Left renal cortex interstitium (tissue), 4 donors: ENCODE results near the gene VPS13D. TPM values are rescaled to one million over a fixed set of nuclear protein-coding genes. Genes with fewer than 3 reads are reported as not detected.

Experiments used
- DNase-seq, 4 donors: peaks; one replicate each; pipeline ENCODE4 v3.0.0-alpha.2; 2013; ENCODE audit warnings: low read depth in 4 of 4, low spot score in 2 of 4, missing footprints in 1 of 4
- polyA plus RNA-seq, 4 donors: library from polyadenylated mRNA; unstranded; fragments of 120-200 nt; gene quantifications; one replicate each; pipeline ENCODE4 v1.2.1, GENCODE V29; 2013; ENCODE audit not compliant: insufficient read length in 4 of 4

Gene VPS13D
- polyA plus RNA-seq, 4 donors, result 21.8 to 32.3 (median 27.6) TPM

DNA sequence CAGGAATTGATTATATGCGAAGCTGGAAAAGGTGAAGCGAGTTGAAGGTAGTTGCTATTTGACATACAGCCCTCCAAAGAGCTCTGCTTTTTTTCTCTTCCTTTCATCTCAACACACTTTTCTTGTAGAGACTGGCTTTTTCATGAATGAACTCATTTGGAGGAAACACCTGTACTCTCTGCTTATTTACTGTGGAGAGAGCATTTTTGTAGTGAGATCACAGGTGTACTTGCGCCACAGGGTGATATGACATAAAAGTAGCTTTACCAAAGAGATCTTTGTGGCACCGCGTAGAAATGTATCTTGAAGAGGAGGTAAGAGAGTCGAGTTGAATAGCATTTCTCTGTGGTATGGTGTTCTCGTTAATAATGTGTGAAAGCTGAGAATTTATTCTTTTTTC lies 187.6 kb downstream of the VPS13D start:
- no peak for DNase-seq

DNA sequence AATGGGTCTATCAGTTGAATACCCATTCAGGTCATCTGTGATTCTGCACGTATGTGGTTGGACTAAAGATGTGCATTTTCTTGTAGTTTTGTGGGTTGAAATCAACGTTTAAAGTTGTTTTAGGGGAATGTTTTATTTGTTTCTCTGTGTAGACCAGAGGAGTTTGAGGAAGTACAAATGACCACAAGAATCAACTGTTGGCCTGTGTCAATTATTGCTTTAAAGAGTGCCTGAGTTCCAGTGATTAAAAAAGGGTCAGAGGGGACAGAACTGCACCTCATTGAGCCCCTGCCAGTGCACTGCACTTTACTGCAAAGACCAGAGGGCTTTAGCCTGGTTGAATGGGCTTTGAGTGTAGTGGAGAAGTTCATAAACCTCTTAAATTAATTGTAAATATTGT lies 190.3 kb downstream of the VPS13D start:
- DNase-seq, result no peak

- no peak for DNase-seq
These were observed 192.7 kb downstream of the VPS13D start for GRCh38 chr1:12422488-12422887.

- DNase-seq, result no peak
These were observed 194.3 kb downstream of the VPS13D start for GRCh38 chr1:12424087-12424529.

DNA sequence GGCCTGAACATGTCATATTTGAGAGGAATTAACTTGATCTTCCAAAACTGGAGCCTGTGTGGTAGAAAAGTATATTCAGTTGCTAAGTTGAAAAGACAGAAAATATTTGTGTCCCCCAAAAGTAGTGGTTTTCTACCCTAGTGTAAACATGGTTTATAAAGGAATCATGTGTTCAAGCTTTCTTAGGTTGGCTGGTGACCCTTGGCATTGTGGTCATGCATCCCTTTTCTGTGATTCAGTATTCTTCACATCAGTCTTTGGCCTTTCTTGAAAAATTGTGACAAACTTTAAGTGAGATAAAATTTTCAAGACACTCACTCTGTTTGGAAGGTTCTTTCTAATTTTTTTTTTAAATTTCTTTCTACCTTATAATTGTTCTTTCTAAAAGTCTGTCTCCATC lies 195.0 kb downstream of the VPS13D start:
- no peak for DNase-seq

GRCh38 chr1:12426030-12426429 lies 196.2 kb downstream of the VPS13D start:
- no peak for DNase-seq

DNA sequence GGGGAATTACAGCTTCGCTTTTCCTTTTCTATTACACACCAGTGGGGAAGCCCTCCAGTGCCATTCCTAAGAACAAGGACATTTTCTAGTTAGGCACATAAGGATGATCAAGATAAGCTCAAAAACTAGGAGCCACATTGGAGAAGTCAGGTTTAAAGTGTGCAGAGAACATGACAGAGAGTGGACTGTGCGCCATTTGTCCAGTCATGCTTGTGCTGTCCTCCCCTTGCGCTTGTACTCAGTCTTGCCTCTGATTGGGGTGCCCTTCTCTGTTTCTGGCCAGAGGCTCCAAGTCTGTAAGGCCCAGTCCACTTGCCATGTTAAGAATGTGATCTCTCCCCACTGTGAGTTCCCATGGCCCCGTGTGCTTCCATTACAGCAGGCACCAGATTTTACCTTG lies 198.5 kb downstream of the VPS13D start:
- no peak for DNase-seq

- DNase-seq, result no peak
These were observed 200.7 kb downstream of the VPS13D start for GRCh38 chr1:12430525-12430924.

DNA sequence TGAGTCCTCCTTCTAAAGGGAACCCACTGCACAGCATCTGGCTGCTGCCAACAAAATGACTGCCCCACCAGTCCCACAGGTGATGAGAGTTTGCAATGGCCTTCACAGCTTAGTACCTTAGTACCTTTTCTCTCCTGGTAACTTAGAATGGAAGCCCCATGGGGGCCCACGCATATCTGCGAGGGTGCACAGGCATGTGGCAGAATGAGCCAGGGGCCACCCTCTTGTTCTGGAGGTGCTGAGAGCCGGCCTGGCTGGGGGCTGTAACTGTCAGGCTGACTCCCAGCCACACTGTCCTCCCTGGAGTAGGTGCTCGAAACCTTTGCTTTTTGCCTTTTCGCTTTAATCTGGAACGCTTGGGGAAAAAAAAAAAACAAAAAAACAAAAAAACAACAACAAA lies 203.1 kb downstream of the VPS13D start:
- no peak for DNase-seq

DNA sequence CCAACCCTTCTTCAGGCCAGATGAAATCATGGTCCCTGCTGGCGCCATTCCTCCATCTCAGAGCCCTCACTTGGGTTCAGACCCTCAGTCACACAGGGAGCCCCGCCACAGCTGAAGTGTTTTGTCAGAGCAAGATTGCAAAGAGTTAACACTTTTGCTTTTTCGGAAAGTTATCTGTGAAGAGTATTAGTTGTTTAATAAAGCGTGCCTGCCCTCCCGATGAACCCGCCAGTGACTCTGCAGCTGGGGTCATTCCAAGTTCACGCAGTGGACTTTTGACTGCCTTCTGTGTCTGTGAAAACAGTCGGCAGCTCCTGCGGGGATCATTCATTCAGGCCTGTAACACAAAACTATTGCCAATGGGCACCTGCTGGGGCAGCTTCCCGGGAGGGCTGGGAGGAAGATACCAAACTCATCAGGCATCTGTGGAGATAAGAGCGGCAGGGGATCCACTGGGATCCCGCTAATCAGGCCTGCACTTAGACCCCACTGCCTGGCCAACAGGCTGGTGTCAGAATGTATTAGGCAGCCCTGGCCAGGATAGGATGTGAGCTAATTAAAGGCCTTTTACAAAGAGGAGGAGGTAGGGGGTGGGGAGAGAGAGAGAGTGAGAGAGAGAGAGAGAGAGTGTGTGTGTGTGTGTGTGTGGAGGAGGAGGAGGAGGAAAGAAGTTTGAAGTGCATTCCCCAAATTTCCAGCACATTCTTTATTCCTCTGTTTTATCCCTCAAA lies 203.7 kb downstream of the VPS13D start:
- peak in 3 of 4 donors; percentile 77 to 84 (median 84) for DNase-seq

- DNase-seq, result no peak
These were observed 204.3 kb downstream of the VPS13D start for GRCh38 chr1:12434174-12434573.

GRCh38 chr1:12434686-12435085 lies 204.9 kb downstream of the VPS13D start:
- no peak for DNase-seq

DNA sequence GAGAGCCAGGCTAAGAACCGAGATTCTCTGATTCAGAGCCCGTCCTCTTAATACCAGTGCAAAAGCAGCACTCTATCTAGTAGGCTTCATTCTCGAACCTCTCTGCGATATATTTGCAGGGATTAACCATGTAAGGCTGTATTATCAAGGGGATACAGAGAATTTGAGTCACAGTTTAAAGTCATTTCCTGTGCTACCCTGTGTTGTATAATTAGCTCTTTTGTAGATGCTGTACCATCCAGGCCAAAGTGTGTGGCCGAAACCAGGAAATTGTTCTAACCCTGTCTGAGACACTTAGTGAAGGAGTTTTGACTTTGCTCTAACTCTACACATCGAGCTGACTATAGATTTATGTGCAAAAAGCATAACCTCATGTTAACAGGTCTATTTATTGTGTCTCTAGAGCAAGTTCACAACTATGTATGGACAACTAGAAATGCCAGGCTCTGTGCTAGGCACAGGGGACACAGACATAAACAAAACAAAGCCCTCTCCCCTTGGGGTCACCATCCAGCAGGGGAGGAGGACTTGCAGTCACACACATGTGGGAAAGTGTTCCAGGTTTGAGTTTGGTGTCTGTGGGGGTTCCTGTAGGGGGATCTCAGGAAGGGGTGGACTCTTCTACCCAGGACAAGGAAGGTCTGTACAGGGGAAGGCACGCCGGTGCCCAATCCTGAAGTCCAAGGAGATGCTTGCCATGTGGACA lies 206.0 kb downstream of the VPS13D start:
- no peak for DNase-seq

DNA sequence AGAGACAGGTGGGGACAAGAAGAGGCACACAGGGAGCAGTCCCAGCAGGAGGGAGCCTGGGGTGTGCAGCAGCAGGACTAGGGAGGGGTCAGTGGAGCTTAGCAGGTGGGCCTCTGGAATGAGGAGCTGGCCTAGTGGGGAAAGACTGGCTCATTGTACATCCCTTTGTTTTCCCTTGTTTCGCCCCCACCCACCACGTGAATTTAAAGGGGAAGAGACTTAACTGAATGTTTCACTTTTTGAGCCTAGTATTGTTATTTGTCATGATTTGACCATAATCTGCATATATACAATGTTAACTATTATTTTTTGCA lies 206.5 kb downstream of the VPS13D start:
- no peak for DNase-seq

DNA sequence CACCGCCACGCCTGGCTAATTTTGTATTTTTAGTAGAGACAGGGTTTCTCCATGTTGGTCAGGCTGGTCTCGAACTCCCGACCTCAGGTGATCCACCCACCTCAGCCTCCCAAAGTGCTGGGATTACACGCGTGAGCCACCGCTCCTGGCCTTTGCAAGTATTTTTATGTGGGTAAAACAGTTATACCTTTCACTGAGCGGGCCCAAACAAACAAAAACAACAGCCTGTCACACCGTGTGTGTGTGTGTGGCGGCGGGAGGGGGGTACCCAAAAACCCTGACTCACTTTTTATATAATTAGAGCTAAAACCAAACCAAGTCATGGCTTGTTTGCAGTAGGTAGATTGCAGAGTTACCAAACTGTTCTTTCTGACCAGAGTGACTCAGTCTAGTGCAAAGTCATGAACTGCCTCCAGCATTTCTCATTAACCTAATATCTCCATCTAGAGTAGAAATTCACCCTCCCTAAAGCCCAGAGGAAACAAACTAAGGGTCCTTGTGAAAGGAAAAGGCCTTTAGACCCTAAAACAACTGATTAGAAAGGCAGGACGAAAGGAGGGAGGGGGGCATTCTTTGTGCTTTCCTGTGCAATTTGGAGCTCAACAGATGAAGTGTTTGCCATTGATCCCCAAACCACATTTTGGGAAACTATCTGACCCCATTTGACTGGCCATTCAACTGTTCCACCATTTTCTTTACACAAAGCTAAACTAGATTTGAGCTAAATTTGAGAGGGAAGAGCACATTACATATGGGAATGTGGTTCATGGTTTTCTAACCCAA lies 207.2 kb downstream of the VPS13D start:
- DNase-seq, result no peak

GRCh38 chr1:12437629-12438028 lies 207.8 kb downstream of the VPS13D start:
- no peak for DNase-seq

DNA sequence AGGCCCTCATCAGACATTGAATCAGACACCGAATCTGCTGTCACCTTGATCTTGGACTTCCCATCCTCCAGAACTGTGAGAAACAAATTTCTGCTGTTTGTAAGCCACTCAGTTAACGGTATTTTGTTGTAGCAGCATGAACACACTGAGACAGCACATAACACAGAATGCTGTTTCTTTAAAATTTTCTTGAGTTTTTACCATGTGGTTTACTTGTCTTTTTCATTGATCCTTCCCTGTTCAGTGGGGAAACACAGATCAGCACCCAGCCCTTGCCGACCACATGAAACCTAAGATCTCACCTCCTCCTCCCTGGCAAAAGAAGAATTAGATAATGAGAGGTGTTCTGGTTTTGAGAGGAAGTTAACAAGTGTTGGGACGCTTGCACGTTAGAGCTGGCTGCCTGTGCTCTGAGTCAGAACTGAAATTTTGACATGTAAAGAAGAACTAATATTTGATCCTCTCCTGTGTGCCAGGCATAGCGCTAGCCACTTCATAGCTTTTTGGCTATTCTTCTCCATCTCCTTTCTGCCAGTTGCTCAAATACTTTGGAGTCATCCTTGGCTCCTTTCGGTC lies 208.6 kb downstream of the VPS13D start:
- DNase-seq, result no peak

DNA sequence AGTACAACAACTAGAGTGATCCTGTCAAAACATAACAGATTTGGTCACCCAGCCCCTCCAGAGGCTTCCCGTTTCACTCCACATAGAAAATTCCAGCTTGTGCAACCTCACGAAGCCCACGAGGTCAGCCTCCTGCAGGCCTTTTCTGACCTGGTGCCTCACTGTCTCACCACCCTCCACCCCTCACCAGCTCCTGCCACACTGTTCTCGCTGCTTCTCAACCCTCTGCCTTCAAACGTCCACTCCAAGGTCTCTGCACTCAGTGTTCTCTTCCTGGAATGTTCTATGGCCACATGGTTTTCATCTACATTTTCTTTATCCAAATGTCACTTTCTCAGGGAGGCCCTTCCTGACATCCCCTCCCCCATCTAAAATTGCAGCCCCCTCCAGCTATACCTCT lies 209.2 kb downstream of the VPS13D start:
- DNase-seq, result no peak

GRCh38 chr1:12441414-12442105 lies 211.7 kb downstream of the VPS13D start:
- DNase-seq, result no peak

GRCh38 chr1:12442217-12442616 lies 212.4 kb downstream of the VPS13D start:
- DNase-seq, result no peak

DNA sequence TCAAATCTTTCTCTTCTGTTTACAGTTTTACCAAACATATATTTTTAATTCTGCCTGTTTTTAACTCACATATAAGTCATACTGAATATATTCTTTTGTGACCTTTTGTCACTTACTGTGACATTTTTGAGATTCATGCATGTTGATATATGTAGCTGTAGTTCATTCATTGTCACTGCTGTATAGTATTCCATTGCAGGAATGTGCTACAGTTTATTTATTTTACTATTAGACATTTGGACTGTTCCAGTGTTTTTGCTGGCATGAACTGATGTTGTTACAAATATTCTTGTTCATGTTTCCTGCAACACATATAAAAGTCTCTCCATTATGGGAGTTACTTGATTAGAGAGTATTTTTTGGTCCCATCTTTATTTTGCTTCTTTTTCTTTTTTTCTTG lies 213.3 kb downstream of the VPS13D start:
- no peak for DNase-seq
